Esophagus muscularis mucosa (tissue), 4 donors: ENCODE results near the gene SIRPA. TPM values are rescaled to one million over a fixed set of nuclear protein-coding genes. Genes with fewer than 3 reads are reported as not detected.
A peak's percentile ranks its signal among the peaks of the same experiment; 100 is the strongest.

ENCODE experiments used
- DNase-seq: peaks from one replicate; pipeline ENCODE4 v3.0.0-alpha.2; 2017; ENCODE audit errors: extremely low spot score
- H3K27ac ChIP-seq, 4 donors: fragments of 200-600 bp; sonication (generic); replicated peaks in 1 of 4; 1 replicate in 3 of 4; 2 replicates in 1 of 4; pipeline ENCODE4 v1.5.1; 2016 to 2019; ENCODE audit warnings: mild to moderate bottlenecking in 1 of 4
- H3K27me3 ChIP-seq, 4 donors: fragments of 200-600 bp; sonication (generic); one replicate each; pipeline versions ENCODE4 v1.5.1 to v1.6.0; 2016 to 2019
- H3K36me3 ChIP-seq, 4 donors: fragments of 200-600 bp; sonication (generic); one replicate each; pipeline ENCODE4 v1.5.1; 2016 to 2019
- H3K4me1 ChIP-seq, 4 donors: fragments of 200-600 bp; sonication (generic); one replicate each; pipeline ENCODE4 v1.5.1; 2016 to 2019
- H3K4me3 ChIP-seq, 4 donors: fragments of 200-600 bp; sonication (generic); 1 replicate in 2 of 4; 2 replicates in 2 of 4; pipeline ENCODE4 v1.5.1; 2016 to 2019; ENCODE audit warnings: mild to moderate bottlenecking in 4 of 4, moderate library complexity in 1 of 4
- H3K9me3 ChIP-seq, 4 donors: fragments of 200-600 bp; sonication (generic); 1 replicate in 3 of 4; 2 replicates in 1 of 4; pipeline ENCODE4 v1.5.1; 2016 to 2019
- CTCF ChIP-seq, 3 experiments: fragments of 200-600 bp in 2 of 3; fragments of 450-650 bp in 1 of 3; sonication (generic) in 2 of 3; IDR thresholded peaks; one replicate each; pipeline ENCODE4 v1.5.1; 2017 to 2019; ENCODE audit warnings: antibody characterized with exemption in 3 of 3, mild to moderate bottlenecking in 2 of 3, moderate library complexity in 1 of 3
- EP300 ChIP-seq: sonication (generic); formaldehyde crosslinking; IDR thresholded peaks from one replicate; pipeline ENCODE4 v1.6.1; 2017; ENCODE audit warnings: antibody characterized with exemption
- POLR2A ChIP-seq: fragments of 450-650 bp; IDR thresholded peaks from one replicate; pipeline ENCODE4 v1.6.1; 2017; ENCODE audit warnings: antibody characterized with exemption, moderate library complexity, mild to moderate bottlenecking, low read depth
- POLR2AphosphoS5 ChIP-seq, 2 donors: sonication (generic); formaldehyde crosslinking; IDR thresholded peaks; one replicate each; pipeline ENCODE4 v1.6.1; 2017; ENCODE audit warnings: antibody characterized with exemption in 2 of 2
- WGBS: methylation state at CpG from one replicate; pipeline ENCODE4 v1.1.5; 2018; 5-methylcytosine and 5-hydroxymethylcytosine counted together
- intact Hi-C: fragments of 100-400 bp; cut with DNase I; formaldehyde crosslinking; loops from one replicate; pipeline ENCODE4 v1.15.1; 2023
- total RNA-seq, 4 donors: library from RNA; depleted of rRNA; stranded (reverse); fragments of >200 nt; gene quantifications; one replicate each; pipeline versions ENCODE4 v1.1.0 to v1.2.1, GENCODE V29; 2016

Gene SIRPA
- total RNA-seq, 4 donors from 2014 or later = 19.5 to 39.8 (median 32.5) TPM

- H3K9me3 ChIP-seq = no peaks in the 10 kb centered on the region
- TF ChIP-seq CTCF (IDR thresholded peaks at IDR 0.05) = no peak
- TF ChIP-seq POLR2A = no peak
- TF ChIP-seq EP300 = no peak
- TF ChIP-seq POLR2AphosphoS5 (IDR thresholded peaks at IDR 0.05) = no peak
- no peaks in the 10 kb centered on the region for H3K36me3 ChIP-seq
- peaks cover 0 to 15% (median 3%) of the 10 kb centered on the region in 4 donors for H3K27me3 ChIP-seq
- DNase-seq = no peak
- peak overlapping the region; percentile 11 to 28 (median 23) for H3K27ac ChIP-seq
- H3K4me3 ChIP-seq = no peak overlapping the region
- peaks cover 14 to 45% (median 37%) of the 10 kb centered on the region in 4 donors for H3K4me1 ChIP-seq
- 67% methylated on average over 6 of the region's 6 CpGs for WGBS
- intact Hi-C loops = no loop called here
These were observed 49.3 kb downstream of the SIRPA start for GRCh38 chr20:1944345-1945091.

GRCh38 chr20:1945134-1945618, 50.0 kb downstream of the SIRPA start:
- Histone ChIP-seq H3K36me3 (no peaks in the 10 kb centered on the region), H3K4me1 (peaks cover 14 to 45% (median 37%) of the 10 kb centered on the region in 4 donors), H3K9me3 (no peaks in the 10 kb centered on the region), H3K27me3 (peaks cover 0 to 15% (median 3%) of the 10 kb centered on the region in 4 donors), H3K27ac (peak overlapping the region; percentile 11 to 28 (median 23)), H3K4me3 (no peak overlapping the region)
- no peak for DNase-seq
- no peak for TF ChIP-seq EP300
- peak; percentile 45 to 49 for TF ChIP-seq POLR2AphosphoS5 (IDR thresholded peaks at IDR 0.05)
- TF ChIP-seq CTCF (IDR thresholded peaks at IDR 0.05) = no peak
- no peak for TF ChIP-seq POLR2A
- intact Hi-C loops = no loop called here
- WGBS = 81% methylated on average over 8 of the region's 9 CpGs

- H3K4me3 ChIP-seq = no peak overlapping the region
- no peaks in the 10 kb centered on the region for H3K36me3 ChIP-seq
- 85% methylated on average over 7 of the region's 7 CpGs for WGBS
- peaks cover 0 to 15% (median 3%) of the 10 kb centered on the region in 4 donors for H3K27me3 ChIP-seq
- DNase-seq = no peak
- TF ChIP-seq CTCF (IDR thresholded peaks at IDR 0.05) = no peak
- no peak for TF ChIP-seq POLR2AphosphoS5 (IDR thresholded peaks at IDR 0.05)
- no peak for TF ChIP-seq EP300
- TF ChIP-seq POLR2A = no peak
- no peak overlapping the region for H3K27ac ChIP-seq
- peaks cover 14 to 45% (median 37%) of the 10 kb centered on the region in 4 donors for H3K4me1 ChIP-seq
- intact Hi-C loops = no loop called here
- no peaks in the 10 kb centered on the region for H3K9me3 ChIP-seq
These were observed 50.5 kb downstream of the SIRPA start for GRCh38 chr20:1945660-1946059.

- H3K27ac ChIP-seq = peak overlapping the region in 1 of 4 donors; percentile 20
- H3K4me1 ChIP-seq = peaks cover 10 to 39% (median 31%) of the 10 kb centered on the region in 4 donors
- no peak for DNase-seq
- no peak for TF ChIP-seq CTCF (IDR thresholded peaks at IDR 0.05)
- TF ChIP-seq EP300 = no peak
- TF ChIP-seq POLR2AphosphoS5 (IDR thresholded peaks at IDR 0.05) = no peak
- TF ChIP-seq POLR2A = no peak
- peaks cover 0 to 15% (median 3%) of the 10 kb centered on the region in 4 donors for H3K27me3 ChIP-seq
- no peaks in the 10 kb centered on the region for H3K9me3 ChIP-seq
- peak overlapping the region in 3 of 4 donors; percentile 32 to 37 (median 36) for H3K4me3 ChIP-seq
- WGBS = 73% methylated on average over 7 of the region's 7 CpGs
- intact Hi-C loops = no loop called here
- no peaks in the 10 kb centered on the region for H3K36me3 ChIP-seq
These were observed 51.2 kb downstream of the SIRPA start for GRCh38 chr20:1946442-1946761.
